GM10847 (cell line): ENCODE data around the gene NKAIN1.

ENCODE experiments used
- POLR2A ChIP-seq: IDR thresholded peaks from 2 replicates; pipeline ENCODE4 v1.6.1; 2011; ENCODE audit not compliant: insufficient read length; ENCODE audit errors: extremely low read depth

NKAIN1 gene

GRCh38 chr1:31183126-31183525, 56.6 kb downstream of the NKAIN1 start:
- no peak for TF ChIP-seq POLR2A

- TF ChIP-seq POLR2A, result no peak
Observed at GRCh38 chr1:31182352-31182751, 57.3 kb downstream of the NKAIN1 start.

DNA sequence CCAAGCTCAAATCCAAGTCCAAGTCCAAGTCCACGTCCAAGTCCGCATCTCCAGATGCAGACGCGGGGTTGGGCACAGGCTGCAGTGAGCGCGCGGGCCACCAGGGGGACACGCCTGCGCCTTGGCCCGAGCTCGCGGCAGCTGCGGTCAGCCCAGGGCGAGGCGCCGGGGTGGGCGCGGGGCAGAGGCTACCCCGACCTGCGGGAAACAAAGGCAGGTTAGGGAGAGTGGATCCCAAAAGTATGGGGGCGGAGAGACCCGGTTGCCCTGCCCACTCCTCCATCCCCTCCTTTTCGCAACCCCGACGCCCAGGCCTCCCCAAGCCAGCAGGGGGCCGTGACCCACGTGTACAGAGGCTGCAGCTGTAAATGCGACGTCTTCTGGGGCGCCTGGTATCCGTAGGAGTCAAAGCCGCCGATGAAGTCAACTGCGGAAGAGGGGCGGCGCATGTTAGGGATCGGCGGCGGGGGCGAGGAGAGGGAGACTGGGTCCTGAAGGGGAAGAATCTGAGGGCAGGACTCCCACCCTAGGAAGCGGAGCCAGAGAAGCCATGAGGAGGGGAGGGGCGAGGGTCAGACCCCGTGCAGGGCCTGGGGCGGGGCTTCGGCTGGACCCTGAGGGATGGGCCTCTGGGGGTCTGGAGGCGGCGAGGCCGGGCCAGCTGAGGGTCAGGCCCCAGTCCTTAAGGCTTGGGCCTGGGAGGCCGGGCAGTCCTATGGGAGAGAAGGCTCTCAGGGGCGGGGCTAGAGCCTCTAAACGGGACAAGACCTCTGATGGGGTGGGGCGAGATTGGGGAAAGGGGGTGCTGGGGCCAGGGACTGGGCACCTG, 58.0 kb downstream of the NKAIN1 start:
- TF ChIP-seq POLR2A, result no peak

GRCh38 chr1:31180338-31180737, 59.3 kb downstream of the NKAIN1 start:
- TF ChIP-seq POLR2A, result no peak

DNA sequence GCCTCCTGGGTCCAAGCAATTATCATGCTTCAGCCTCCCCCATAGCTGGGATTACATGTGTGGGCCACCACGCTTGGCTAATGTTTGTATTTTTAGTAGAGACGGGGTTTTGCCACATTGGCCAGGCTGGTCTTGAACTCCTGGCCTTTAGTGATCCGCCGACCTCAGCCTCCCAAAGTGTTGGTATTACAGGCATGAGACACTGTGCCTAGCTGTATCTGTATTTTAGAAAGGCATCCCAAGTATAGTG, 69.3 kb downstream of the NKAIN1 start:
- TF ChIP-seq POLR2A, result no peak

- no peak for TF ChIP-seq POLR2A
Observed at GRCh38 chr1:31166462-31166861, 73.2 kb downstream of the NKAIN1 start.

DNA sequence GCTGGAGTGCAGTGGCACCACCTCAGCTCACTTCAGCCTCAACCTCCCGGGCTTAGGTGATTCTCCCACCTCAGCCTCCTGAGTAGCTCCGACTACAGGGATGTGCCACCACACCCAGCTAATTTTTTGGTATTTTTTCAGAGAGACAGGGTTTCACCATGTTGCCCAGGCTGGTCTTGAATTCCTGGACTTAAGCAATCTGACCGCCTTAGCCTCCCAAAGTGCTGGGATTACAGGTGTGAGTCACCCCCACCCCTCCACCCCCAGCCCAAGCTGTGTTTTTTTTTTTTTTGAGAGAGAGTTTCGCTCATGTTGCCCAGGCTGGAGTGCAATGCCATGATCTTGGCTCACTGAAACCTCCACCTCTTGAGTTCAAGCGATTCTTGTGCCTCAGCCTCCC, 75.4 kb downstream of the NKAIN1 start:
- no peak for TF ChIP-seq POLR2A

- TF ChIP-seq POLR2A, result no peak
Observed at GRCh38 chr1:31163866-31164265, 75.8 kb downstream of the NKAIN1 start.

GRCh38 chr1:31161571-31161970, 78.1 kb downstream of the NKAIN1 start:
- TF ChIP-seq POLR2A, result no peak

- TF ChIP-seq POLR2A, result no peak
Observed at GRCh38 chr1:31159869-31160611, 79.6 kb downstream of the NKAIN1 start.

- TF ChIP-seq POLR2A, result no peak
Observed at GRCh38 chr1:31159323-31159722, 80.4 kb downstream of the NKAIN1 start.

GRCh38 chr1:31155216-31155806, 84.4 kb downstream of the NKAIN1 start:
- peak; percentile 8 for TF ChIP-seq POLR2A

- TF ChIP-seq POLR2A, result no peak
Observed at GRCh38 chr1:31154632-31155215, 85.0 kb downstream of the NKAIN1 start.

DNA sequence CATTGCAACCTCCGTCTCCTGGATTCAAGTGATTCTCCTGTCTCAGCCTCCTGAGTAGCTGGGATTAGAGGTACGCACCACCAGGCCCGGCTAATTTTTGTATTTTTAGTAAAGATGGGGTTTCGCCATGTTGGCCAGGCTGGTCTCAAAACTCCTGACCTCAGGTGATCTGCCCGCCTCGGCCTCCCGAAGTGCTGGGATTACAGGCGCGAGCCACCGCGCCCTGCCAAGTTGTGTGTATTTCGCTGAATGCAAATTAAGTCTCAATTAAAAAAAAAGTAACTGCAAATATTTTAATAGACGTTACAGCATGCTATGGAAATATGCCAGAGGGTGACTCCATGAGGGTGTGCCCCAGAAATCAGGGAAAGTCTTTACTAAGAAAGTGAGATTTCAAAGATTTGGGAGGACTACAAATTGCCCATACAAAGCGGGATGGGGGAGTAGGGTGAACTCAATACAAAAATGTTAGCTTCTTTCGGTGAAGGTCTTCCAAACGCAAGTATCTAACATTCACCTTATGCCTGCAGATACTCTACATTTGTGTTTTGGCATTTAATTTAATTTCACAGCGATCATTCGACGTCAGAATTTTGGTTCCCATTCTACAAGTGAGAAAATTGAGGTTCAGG, 85.6 kb downstream of the NKAIN1 start:
- TF ChIP-seq POLR2A, result no peak

- TF ChIP-seq POLR2A, result no peak
Observed at GRCh38 chr1:31153423-31153822, 86.3 kb downstream of the NKAIN1 start.
